Testis (tissue), 2 donors: ENCODE results near the gene MACROH2A1.

ENCODE experiments used
- CTCF ChIP-seq, 3 experiments: fragments of 450-650 bp in 2 of 3; fragments of 200-600 bp in 1 of 3; sonication (generic) in 1 of 3; IDR thresholded peaks; one replicate each; pipeline ENCODE4 v1.5.1; 2016 to 2019; ENCODE audit warnings: antibody characterized with exemption in 3 of 3, mild to moderate bottlenecking in 2 of 3, moderate library complexity in 1 of 3
- POLR2A ChIP-seq: fragments of 450-650 bp; IDR thresholded peaks from one replicate; pipeline ENCODE4 v1.6.1; 2017; ENCODE audit warnings: antibody characterized with exemption, mild to moderate bottlenecking, moderate library complexity

- TF ChIP-seq CTCF (IDR thresholded peaks at IDR 0.05) (no peak), POLR2A (no peak)
These were observed 63.8 kb downstream of the MACROH2A1 start for GRCh38 chr5:135335031-135335828.
